Upper lobe of left lung (tissue), 4 donors: ENCODE data around the gene TADA1.

Experiments
- EP300 ChIP-seq, 4 donors: sonication (generic); formaldehyde crosslinking; IDR thresholded peaks; one replicate each; pipeline ENCODE4 v1.5.1; 2017; ENCODE audit warnings: antibody characterized with exemption in 4 of 4, control low read depth in 2 of 4
- TF ChIP-seq, protein P1 (sequence below), 6 experiments: fragments of 450-650 bp in 4 of 6; fragments of 200-600 bp in 2 of 6; sonication (generic) in 2 of 6; IDR thresholded peaks; one replicate each; pipeline ENCODE4 v1.5.1; 2016 to 2019; ENCODE audit warnings: antibody characterized with exemption in 6 of 6

DNA sequence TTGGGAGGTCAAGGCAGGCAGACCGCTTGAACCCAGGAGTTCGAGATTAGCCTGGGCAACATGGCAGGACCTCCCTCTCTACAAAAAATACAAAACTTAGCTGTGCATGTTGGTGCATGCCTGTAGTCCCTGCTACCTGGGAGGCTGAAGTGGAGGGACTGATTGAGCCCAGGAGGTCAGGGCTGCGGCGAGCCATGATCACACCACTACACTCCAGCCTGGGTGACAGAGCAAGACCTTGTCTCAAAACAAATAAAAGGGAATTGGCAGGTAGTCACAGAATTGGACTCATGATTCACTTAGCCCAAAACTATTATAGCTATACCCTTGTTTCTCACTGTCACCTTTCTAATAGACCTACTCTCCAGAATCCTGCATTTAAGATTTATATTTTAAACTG lies 5.5 kb downstream of the TADA1 start:
- no peak for TF ChIP-seq EP300 (IDR thresholded peaks at IDR 0.05)
- TF ChIP-seq, protein P1, sequence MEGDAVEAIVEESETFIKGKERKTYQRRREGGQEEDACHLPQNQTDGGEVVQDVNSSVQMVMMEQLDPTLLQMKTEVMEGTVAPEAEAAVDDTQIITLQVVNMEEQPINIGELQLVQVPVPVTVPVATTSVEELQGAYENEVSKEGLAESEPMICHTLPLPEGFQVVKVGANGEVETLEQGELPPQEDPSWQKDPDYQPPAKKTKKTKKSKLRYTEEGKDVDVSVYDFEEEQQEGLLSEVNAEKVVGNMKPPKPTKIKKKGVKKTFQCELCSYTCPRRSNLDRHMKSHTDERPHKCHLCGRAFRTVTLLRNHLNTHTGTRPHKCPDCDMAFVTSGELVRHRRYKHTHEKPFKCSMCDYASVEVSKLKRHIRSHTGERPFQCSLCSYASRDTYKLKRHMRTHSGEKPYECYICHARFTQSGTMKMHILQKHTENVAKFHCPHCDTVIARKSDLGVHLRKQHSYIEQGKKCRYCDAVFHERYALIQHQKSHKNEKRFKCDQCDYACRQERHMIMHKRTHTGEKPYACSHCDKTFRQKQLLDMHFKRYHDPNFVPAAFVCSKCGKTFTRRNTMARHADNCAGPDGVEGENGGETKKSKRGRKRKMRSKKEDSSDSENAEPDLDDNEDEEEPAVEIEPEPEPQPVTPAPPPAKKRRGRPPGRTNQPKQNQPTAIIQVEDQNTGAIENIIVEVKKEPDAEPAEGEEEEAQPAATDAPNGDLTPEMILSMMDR (IDR thresholded peaks at IDR 0.05) = no peak
